ACC112 (cell line): ENCODE measurements around the gene AMDHD1.

Experiments
- H2AFZ ChIP-seq: fragments of 200-600 bp; sonication (generic); one replicate; pipeline ENCODE4 v1.6.0; 2017; ENCODE audit warnings: antibody characterized with exemption, low read length; ENCODE audit not compliant: unreplicated experiment
- H3K27ac ChIP-seq: fragments of 200-600 bp; sonication (generic); 2 replicates; pipeline ENCODE4 v1.5.1; 2014; ENCODE audit warnings: low read depth, mild to moderate bottlenecking, antibody characterized with exemption, low read length, moderate library complexity
- H3K27me3 ChIP-seq: fragments of 200-600 bp; sonication (generic); 2 replicates; pipeline ENCODE4 v1.6.1; 2014; ENCODE audit warnings: mild to moderate bottlenecking, antibody characterized with exemption, low read length, moderate library complexity, mixed read lengths; ENCODE audit not compliant: insufficient read depth
- H3K36me3 ChIP-seq: fragments of 200-600 bp; sonication (generic); 2 replicates; pipeline ENCODE4 v1.6.1; 2016; ENCODE audit warnings: mild to moderate bottlenecking, antibody characterized with exemption, low read length, moderate library complexity, mixed read lengths; ENCODE audit not compliant: insufficient read depth
- H3K4me1 ChIP-seq: fragments of 200-600 bp; sonication (generic); one replicate; pipeline ENCODE4 v1.6.1; 2016; ENCODE audit warnings: low read length, mixed read lengths; ENCODE audit not compliant: insufficient read depth, unreplicated experiment, control insufficient read depth
- H3K4me3 ChIP-seq: fragments of 200-600 bp; sonication (generic); 2 replicates; pipeline ENCODE4 v1.5.1; 2014; ENCODE audit warnings: mild to moderate bottlenecking, low read depth, low read length
- H3K79me2 ChIP-seq: fragments of 200-600 bp; sonication (generic); one replicate; pipeline ENCODE4 v1.6.0; 2016; ENCODE audit warnings: low read length; ENCODE audit not compliant: control insufficient read depth, unreplicated experiment, insufficient read depth

The AMDHD1 gene

DNA sequence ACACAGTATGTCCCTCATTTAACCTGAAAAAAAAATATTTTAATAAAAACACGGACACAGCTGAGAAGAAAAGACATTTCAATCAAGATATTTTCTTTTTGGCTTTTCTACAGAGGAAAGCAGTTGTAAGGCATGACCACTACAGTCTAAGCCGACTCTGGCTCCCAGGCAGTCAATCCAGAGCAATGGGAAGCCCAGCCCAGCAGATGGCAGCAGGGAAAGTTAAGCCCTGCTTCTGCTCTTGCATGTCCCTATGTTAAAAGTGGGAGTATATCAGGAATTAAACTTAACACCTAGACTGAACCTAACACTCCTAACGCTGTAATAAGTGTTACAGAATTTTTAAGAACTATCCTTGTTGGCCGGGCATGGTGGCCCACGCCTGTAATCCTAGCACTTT, 72.5 kb downstream of the AMDHD1 start:
- Histone ChIP-seq H3K36me3 (peaks cover 23% of the 10 kb centered on the region), H2AFZ (no peak overlapping the region), H3K27me3 (no peaks in the 10 kb centered on the region), H3K4me1 (no peaks in the 10 kb centered on the region), H3K4me3 (no peak overlapping the region), H3K79me2 (no peaks in the 10 kb centered on the region), H3K27ac (no peak overlapping the region)
